ENCODE results near the gene MFSD6.

MFSD6 gene

DNA sequence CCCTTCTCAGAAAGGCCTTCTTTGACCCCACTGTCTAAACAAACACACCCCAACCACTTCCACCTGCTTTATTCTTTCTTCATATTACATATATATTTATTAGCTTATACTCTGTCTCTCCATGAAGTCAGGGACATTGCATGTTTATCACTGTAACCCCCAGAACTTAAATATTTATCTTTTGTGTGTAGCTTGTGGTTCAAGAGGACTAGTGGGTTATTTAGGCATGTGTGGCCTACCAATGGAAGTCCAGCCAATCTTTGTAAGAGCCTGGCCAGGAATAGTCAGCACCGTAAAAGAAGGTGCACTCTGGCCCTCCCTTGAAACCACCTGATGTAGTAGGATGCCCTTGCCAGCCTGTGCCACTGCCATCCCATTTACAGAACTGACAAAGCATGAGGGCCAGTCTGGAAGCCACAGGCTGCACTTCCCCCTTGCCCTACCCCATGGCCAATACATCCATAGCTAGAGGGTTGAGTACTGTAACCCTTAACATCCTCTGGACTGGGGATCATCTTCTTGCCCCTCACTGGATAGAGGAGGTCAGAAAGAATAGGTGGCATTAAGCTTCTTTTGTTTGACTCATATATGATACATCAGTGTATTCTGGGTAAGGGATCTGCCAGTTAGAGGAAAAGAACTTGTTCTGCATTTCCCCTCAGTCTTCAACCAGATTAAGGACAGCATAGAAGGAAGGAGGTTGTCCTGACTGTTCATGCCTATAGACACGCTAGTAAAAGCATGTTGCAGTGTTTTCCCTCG is 121.5 kb downstream of the MFSD6 start:
- peak in 2 of 3 donors; percentile 45 to 53 for DNase-seq
- no peak overlapping the region for H3K4me3 ChIP-seq (ENCODE audit: control insufficient read depth in 1 of 7, extremely low read depth in 1 of 7, insufficient read depth in 4 of 7, low read depth in 2 of 7, low read length in 6 of 7)
- peaks cover 0 to 4% (median 0%) of the 10 kb centered on the region in 4 experiments for H3K36me3 ChIP-seq (ENCODE audit: control insufficient read depth in 4 of 4, insufficient read depth in 4 of 4, low read length in 3 of 4)
- CTCF ChIA-PET = interaction anchor here (0.8 to 2.7 kb wide), 7 partner anchors 9 to 152 kb away, joined by 3 to 8 read pairs (median 3); no protein-coding TSS in a partner anchor
- peaks cover 34 to 77% (median 55%) of the 10 kb centered on the region in 4 experiments for H3K4me1 ChIP-seq (ENCODE audit: control extremely low read depth in 1 of 4, control insufficient read depth in 4 of 4, insufficient read depth in 4 of 4, low read length in 3 of 4)
- no peaks in the 10 kb centered on the region for H3K27me3 ChIP-seq (replicated peaks in 2 of 5; ENCODE audit: control insufficient read depth in 4 of 5, insufficient read depth in 5 of 5, low read length in 4 of 5)
- POLR2A ChIA-PET = interaction anchor here (0.6 kb wide), 1 partner anchor 854 kb away, joined by 4 read pairs; no protein-coding TSS in a partner anchor
- no peak overlapping the region for H3K27ac ChIP-seq (ENCODE audit: insufficient read depth in 1 of 2, low read depth in 1 of 2, low read length in 2 of 2, poor library complexity in 1 of 2, severe bottlenecking in 2 of 2)
- WGBS (ENCODE audit: insufficient coverage) = 51% methylated on average over 3 of the region's 3 CpGs
- H3K9me3 ChIP-seq (ENCODE audit: control extremely low read depth in 1 of 5, control insufficient read depth in 4 of 5, insufficient read depth in 2 of 5, low read depth in 1 of 5, low read length in 4 of 5) = no peaks in the 10 kb centered on the region

DNA sequence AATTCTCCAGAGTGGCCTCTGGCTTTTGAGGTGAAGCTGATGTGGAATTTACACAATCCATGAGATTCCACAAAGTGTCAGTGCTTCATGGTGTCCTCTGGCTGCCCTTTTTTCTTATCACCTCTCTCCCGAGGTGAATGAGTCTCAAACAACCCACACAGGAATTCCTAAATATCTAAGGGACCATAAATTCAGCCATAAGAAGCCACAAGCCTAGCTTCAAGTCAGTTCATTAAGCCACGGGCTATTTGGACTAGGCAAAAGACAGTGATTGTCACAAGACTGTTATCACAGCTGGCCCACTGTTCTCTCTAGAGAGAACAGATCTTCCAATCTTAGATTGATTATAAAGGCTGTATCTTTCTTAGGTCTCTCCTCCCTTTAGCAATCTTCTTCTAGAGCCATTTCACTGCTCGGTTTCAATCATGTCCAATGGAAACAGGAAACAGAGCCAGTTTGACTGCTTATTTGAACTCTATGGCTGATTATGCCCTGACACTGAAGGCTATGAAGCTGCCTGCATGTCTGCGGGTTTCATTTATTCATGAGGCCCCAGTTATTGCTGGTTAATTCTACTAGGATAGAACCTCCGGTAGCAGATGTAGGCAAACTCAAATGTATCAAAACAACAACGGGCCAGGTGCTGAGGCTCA is 122.2 kb downstream of the MFSD6 start:
- H3K27ac ChIP-seq (ENCODE audit: insufficient read depth in 1 of 2, low read depth in 1 of 2, low read length in 2 of 2, poor library complexity in 1 of 2, severe bottlenecking in 2 of 2) = no peak overlapping the region
- peaks cover 38 to 79% (median 57%) of the 10 kb centered on the region in 4 experiments for H3K4me1 ChIP-seq (ENCODE audit: control extremely low read depth in 1 of 4, control insufficient read depth in 4 of 4, insufficient read depth in 4 of 4, low read length in 3 of 4)
- H3K36me3 ChIP-seq (ENCODE audit: control insufficient read depth in 4 of 4, insufficient read depth in 4 of 4, low read length in 3 of 4) = no peaks in the 10 kb centered on the region
- H3K4me3 ChIP-seq (ENCODE audit: control insufficient read depth in 1 of 7, extremely low read depth in 1 of 7, insufficient read depth in 4 of 7, low read depth in 2 of 7, low read length in 6 of 7) = no peak overlapping the region
- no peaks in the 10 kb centered on the region for H3K27me3 ChIP-seq (replicated peaks in 2 of 5; ENCODE audit: control insufficient read depth in 4 of 5, insufficient read depth in 5 of 5, low read length in 4 of 5)
- no peaks in the 10 kb centered on the region for H3K9me3 ChIP-seq (ENCODE audit: control extremely low read depth in 1 of 5, control insufficient read depth in 4 of 5, insufficient read depth in 2 of 5, low read depth in 1 of 5, low read length in 4 of 5)
- peak in 2 of 3 donors; percentile 38 to 52 for DNase-seq
- POLR2A ChIA-PET = no interaction called here
- 50% methylated on average over 4 of the region's 6 CpGs for WGBS (ENCODE audit: insufficient coverage)
- CTCF ChIA-PET = interaction anchor here (1.0 to 2.7 kb wide), 5 partner anchors 10 to 151 kb away, joined by 3 to 8 read pairs (median 4); no protein-coding TSS in a partner anchor

DNA sequence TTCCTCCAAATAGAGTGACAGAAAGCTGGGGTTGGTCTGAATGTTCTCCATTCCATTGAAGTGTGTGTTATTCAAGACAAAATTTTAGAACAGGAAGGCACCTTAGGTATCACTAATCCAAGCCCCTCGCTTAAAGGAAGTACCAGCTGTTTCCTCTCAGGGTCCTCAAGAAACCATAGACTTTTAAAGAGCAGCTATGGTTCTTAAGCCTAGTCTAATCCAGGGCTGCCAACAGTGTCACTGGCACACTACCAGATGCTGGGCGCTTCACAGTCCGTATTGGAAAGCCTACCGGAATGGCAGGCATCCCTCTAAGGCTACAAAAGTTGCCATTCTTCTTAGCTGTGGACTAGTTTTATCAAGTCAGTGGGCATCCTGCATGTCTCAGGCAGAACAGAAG is 124.4 kb downstream of the MFSD6 start:
- peak in 2 of 3 donors; percentile 83 to 90 for DNase-seq
- peaks cover 0 to 4% (median 3%) of the 10 kb centered on the region in 5 experiments for H3K9me3 ChIP-seq (ENCODE audit: control extremely low read depth in 1 of 5, control insufficient read depth in 4 of 5, insufficient read depth in 2 of 5, low read depth in 1 of 5, low read length in 4 of 5)
- POLR2A ChIA-PET = interaction anchor here (2.7 kb wide), 1 partner anchor 115 kb away, joined by 9 read pairs; no protein-coding TSS in a partner anchor
- peaks cover 37 to 75% (median 66%) of the 10 kb centered on the region in 4 experiments for H3K4me1 ChIP-seq (ENCODE audit: control extremely low read depth in 1 of 4, control insufficient read depth in 4 of 4, insufficient read depth in 4 of 4, low read length in 3 of 4)
- H3K27ac ChIP-seq (ENCODE audit: insufficient read depth in 1 of 2, low read depth in 1 of 2, low read length in 2 of 2, poor library complexity in 1 of 2, severe bottlenecking in 2 of 2) = peak overlapping the region in 1 of 2 experiments; percentile 59
- peak overlapping the region in 4 of 7 experiments; percentile 37 to 81 (median 64) for H3K4me3 ChIP-seq (ENCODE audit: control insufficient read depth in 1 of 7, extremely low read depth in 1 of 7, insufficient read depth in 4 of 7, low read depth in 2 of 7, low read length in 6 of 7)
- peaks cover 0 to 8% (median 1%) of the 10 kb centered on the region in 4 experiments for H3K36me3 ChIP-seq (ENCODE audit: control insufficient read depth in 4 of 4, insufficient read depth in 4 of 4, low read length in 3 of 4)
- H3K27me3 ChIP-seq (replicated peaks in 2 of 5; ENCODE audit: control insufficient read depth in 4 of 5, insufficient read depth in 5 of 5, low read length in 4 of 5) = no peaks in the 10 kb centered on the region
- 7% methylated on average over 3 of the region's 4 CpGs for WGBS (ENCODE audit: insufficient coverage)
- CTCF ChIA-PET = interaction anchor here (0.8 to 2.0 kb wide), 5 partner anchors 13 to 147 kb away, joined by 3 to 6 read pairs (median 4); no protein-coding TSS in a partner anchor

DNA sequence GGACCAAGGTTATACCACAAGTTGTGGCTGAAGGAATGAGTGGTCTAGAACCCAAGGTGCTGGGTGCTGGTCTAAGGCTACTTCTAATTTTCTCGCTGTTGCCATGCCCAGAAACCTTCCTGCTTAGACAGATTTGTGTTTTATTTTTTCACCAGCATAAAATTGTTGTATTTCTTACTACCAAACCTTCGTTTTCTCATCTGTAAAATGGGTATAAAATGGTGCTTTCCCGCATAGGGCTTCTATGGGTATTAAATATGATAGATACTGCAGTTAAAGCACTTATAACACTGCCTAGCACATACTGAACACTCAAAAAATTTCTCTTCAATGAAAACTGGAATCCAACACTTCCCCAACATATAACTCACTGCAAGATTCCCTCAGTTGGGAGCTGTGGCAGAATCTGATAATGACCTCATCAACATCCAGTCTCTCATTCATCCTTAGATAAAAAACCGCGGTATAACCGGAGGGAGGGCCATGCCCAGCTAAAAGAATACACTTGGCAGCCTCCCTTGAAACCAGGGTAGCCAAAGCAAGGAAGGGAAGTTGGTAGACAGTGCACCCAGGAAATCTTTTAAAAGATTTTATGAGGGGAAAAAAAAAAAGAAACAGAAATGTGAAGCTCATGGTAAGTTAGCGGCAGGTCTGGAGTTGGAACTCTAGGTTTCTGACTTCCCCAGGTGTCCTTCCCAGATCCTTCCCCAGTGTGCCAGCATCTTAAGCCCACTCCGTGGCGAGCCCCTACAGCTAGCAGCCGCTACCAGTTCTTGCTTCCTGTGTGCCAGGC is 125.2 kb downstream of the MFSD6 start:
- H3K9me3 ChIP-seq (ENCODE audit: control extremely low read depth in 1 of 5, control insufficient read depth in 4 of 5, insufficient read depth in 2 of 5, low read depth in 1 of 5, low read length in 4 of 5) = peaks cover 0 to 9% (median 6%) of the 10 kb centered on the region in 5 experiments
- DNase-seq = peak in 1 of 3 donors; percentile 33
- ChIA-PET CTCF (interaction anchor here (0.8 to 2.0 kb wide), 4 partner anchors 14 to 146 kb away, joined by 4 to 6 read pairs (median 4); no protein-coding TSS in a partner anchor), POLR2A (interaction anchor here (2.7 kb wide), 1 partner anchor 115 kb away, joined by 9 read pairs; no protein-coding TSS in a partner anchor)
- H3K36me3 ChIP-seq (ENCODE audit: control insufficient read depth in 4 of 4, insufficient read depth in 4 of 4, low read length in 3 of 4) = peaks cover 0 to 13% (median 1%) of the 10 kb centered on the region in 4 experiments
- H3K27me3 ChIP-seq (replicated peaks in 2 of 5; ENCODE audit: control insufficient read depth in 4 of 5, insufficient read depth in 5 of 5, low read length in 4 of 5) = no peaks in the 10 kb centered on the region
- peak overlapping the region; percentile 60 to 93 (median 81) for H3K4me3 ChIP-seq (ENCODE audit: control insufficient read depth in 1 of 7, extremely low read depth in 1 of 7, insufficient read depth in 4 of 7, low read depth in 2 of 7, low read length in 6 of 7)
- WGBS (ENCODE audit: insufficient coverage) = 45% methylated on average over 7 of the region's 10 CpGs
- H3K27ac ChIP-seq (ENCODE audit: insufficient read depth in 1 of 2, low read depth in 1 of 2, low read length in 2 of 2, poor library complexity in 1 of 2, severe bottlenecking in 2 of 2) = peak overlapping the region; percentile 91 to 92
- H3K4me1 ChIP-seq (ENCODE audit: control extremely low read depth in 1 of 4, control insufficient read depth in 4 of 4, insufficient read depth in 4 of 4, low read length in 3 of 4) = peaks cover 37 to 70% (median 61%) of the 10 kb centered on the region in 4 experiments

DNA sequence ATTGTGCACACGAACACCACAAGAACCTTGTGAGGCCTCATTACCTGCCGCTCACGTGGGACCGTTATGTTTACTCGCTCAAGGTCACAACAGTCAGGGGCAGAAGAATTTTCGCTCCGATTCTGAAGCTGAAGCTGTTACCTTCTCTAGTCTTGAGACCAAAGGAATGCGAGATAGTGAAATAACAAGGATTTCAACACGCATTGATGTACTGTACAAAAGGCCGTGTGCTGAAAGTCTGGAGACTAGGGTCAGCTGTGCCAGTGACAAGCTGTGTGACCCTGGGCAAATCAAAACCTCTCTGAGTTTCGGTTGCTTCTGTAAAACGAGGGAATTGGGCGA is 125.8 kb downstream of the MFSD6 start:
- peaks cover 37 to 64% (median 58%) of the 10 kb centered on the region in 4 experiments for H3K4me1 ChIP-seq (ENCODE audit: control extremely low read depth in 1 of 4, control insufficient read depth in 4 of 4, insufficient read depth in 4 of 4, low read length in 3 of 4)
- peak overlapping the region; percentile 60 to 93 (median 81) for H3K4me3 ChIP-seq (ENCODE audit: control insufficient read depth in 1 of 7, extremely low read depth in 1 of 7, insufficient read depth in 4 of 7, low read depth in 2 of 7, low read length in 6 of 7)
- H3K27me3 ChIP-seq (replicated peaks in 2 of 5; ENCODE audit: control insufficient read depth in 4 of 5, insufficient read depth in 5 of 5, low read length in 4 of 5) = no peaks in the 10 kb centered on the region
- CTCF ChIA-PET = interaction anchor here (0.8 to 2.0 kb wide), 4 partner anchors 15 to 146 kb away, joined by 4 to 6 read pairs (median 4); no protein-coding TSS in a partner anchor
- H3K27ac ChIP-seq (ENCODE audit: insufficient read depth in 1 of 2, low read depth in 1 of 2, low read length in 2 of 2, poor library complexity in 1 of 2, severe bottlenecking in 2 of 2) = peak overlapping the region; percentile 91 to 92
- 10% methylated on average over 7 of the region's 13 CpGs for WGBS (ENCODE audit: insufficient coverage)
- POLR2A ChIA-PET = interaction anchor here (1.2 to 2.7 kb wide), 2 partner anchors 94 to 114 kb away, joined by 4 to 9 read pairs; no protein-coding TSS in a partner anchor
- DNase-seq = no peak
- H3K9me3 ChIP-seq (ENCODE audit: control extremely low read depth in 1 of 5, control insufficient read depth in 4 of 5, insufficient read depth in 2 of 5, low read depth in 1 of 5, low read length in 4 of 5) = peaks cover 3 to 15% (median 6%) of the 10 kb centered on the region in 5 experiments
- peaks cover 0 to 13% (median 1%) of the 10 kb centered on the region in 4 experiments for H3K36me3 ChIP-seq (ENCODE audit: control insufficient read depth in 4 of 4, insufficient read depth in 4 of 4, low read length in 3 of 4)
